Measurements from ENCODE around the gene SLC35D1. TPM values are rescaled to one million over a fixed set of nuclear protein-coding genes. Genes with fewer than 3 reads are reported as not detected.

Gene SLC35D1
- total RNA-seq, 1 experiment from 2014 or later = 3.8 TPM

DNA sequence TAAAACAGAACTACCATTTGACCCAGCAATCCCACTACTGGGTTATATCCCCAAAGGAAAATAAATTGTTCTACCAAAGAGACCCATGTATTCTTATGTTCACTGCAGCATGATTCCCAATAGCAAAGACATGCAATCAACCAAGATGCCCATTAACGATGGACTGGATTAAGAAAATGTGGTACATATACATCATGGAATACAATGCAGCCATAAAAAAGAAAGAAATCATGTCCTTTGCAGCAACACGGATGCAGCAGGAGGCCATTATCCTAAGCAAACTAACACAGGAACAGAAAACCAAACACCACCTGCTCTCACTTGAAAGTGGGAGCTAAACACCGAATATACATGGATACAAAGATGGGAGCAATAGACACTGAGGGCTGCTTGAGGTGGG is 44.2 kb downstream of the SLC35D1 start:
- Histone ChIP-seq H3K23ac (ENCODE audit: insufficient read length, low read depth, low read length) (no peak overlapping the region), H3K4ac (ENCODE audit: low read depth, low read length) (no peak overlapping the region), H3T11ph (ENCODE audit: low read length) (no peak overlapping the region), H3K79me2 (ENCODE audit: insufficient read depth, low read length) (0 out of 2 replicates have a peak, but pooled peaks cover 2% of the 10 kb centered on the region), H3K9me3 (ENCODE audit: control insufficient read depth, low read depth, low read length) (no peaks in the 10 kb centered on the region), H3K27me3 (ENCODE audit: insufficient read depth, low read length) (no peaks in the 10 kb centered on the region), H2BK20ac (ENCODE audit: low read depth, low read length, poor library complexity, severe bottlenecking) (no peak overlapping the region), H4K91ac (ENCODE audit: insufficient read length, low read depth, low read length) (no peak overlapping the region), H4K8ac (replicated peaks; ENCODE audit: insufficient read length, low read depth, low read length) (no peak overlapping the region), H2BK120ac (ENCODE audit: low read depth, low read length, poor library complexity, severe bottlenecking) (no peak overlapping the region), H4K5ac (ENCODE audit: insufficient read length, low read depth, low read length) (no peak overlapping the region), H3K14ac (ENCODE audit: insufficient read depth, low read length) (no peak overlapping the region), H3K4me1 (ENCODE audit: insufficient read depth, low read length) (no peaks in the 10 kb centered on the region; the same call in 1 of the 2 replicates), H3K4me2 (ENCODE audit: insufficient read depth, insufficient read length, low read length) (no peak overlapping the region), H2AFZ (ENCODE audit: low read length) (no peak overlapping the region), H3K9ac (ENCODE audit: extremely low read depth, insufficient read length, low read length) (no peak overlapping the region), H2BK12ac (ENCODE audit: insufficient read length, low read depth, low read length) (no peak overlapping the region), H3K18ac (ENCODE audit: insufficient read length, low read depth, low read length) (no peak overlapping the region), H3K23me2 (ENCODE audit: insufficient read length, low read depth, low read length, poor library complexity, severe bottlenecking) (no peaks in the 10 kb centered on the region), H2AK5ac (ENCODE audit: insufficient read length, low read length) (no peak overlapping the region), H2BK15ac (ENCODE audit: low read depth, low read length) (no peak overlapping the region), H3K79me1 (ENCODE audit: insufficient read depth, low read depth, low read length, poor library complexity, severe bottlenecking) (no peaks in the 10 kb centered on the region), H3K27ac (ENCODE audit: insufficient read length, low read depth, low read length) (no peak overlapping the region), H3K56ac (ENCODE audit: insufficient read length, low read depth, low read length) (no peak overlapping the region), H4K20me1 (ENCODE audit: control insufficient read depth, insufficient read depth, insufficient read length) (no peaks in the 10 kb centered on the region), H2BK5ac (ENCODE audit: insufficient read length, low read length) (no peak overlapping the region)
- H3K4me1 Mint-ChIP-seq = peaks cover 0 to 4% of the 10 kb centered on the region in 2 experiments; a peak in 1 of 4 replicates
- no peak for DNase-seq
- TF ChIP-seq, protein P1, sequence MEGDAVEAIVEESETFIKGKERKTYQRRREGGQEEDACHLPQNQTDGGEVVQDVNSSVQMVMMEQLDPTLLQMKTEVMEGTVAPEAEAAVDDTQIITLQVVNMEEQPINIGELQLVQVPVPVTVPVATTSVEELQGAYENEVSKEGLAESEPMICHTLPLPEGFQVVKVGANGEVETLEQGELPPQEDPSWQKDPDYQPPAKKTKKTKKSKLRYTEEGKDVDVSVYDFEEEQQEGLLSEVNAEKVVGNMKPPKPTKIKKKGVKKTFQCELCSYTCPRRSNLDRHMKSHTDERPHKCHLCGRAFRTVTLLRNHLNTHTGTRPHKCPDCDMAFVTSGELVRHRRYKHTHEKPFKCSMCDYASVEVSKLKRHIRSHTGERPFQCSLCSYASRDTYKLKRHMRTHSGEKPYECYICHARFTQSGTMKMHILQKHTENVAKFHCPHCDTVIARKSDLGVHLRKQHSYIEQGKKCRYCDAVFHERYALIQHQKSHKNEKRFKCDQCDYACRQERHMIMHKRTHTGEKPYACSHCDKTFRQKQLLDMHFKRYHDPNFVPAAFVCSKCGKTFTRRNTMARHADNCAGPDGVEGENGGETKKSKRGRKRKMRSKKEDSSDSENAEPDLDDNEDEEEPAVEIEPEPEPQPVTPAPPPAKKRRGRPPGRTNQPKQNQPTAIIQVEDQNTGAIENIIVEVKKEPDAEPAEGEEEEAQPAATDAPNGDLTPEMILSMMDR (conservative IDR thresholded peaks at IDR 0.05) = no peak
- no peaks in the 10 kb centered on the region for H3K9me3 Mint-ChIP-seq
- no CpG with 5 or more reads among the region's 3 CpGs for WGBS (ENCODE audit: extremely low coverage, insufficient read length, low lambda C conversion rate)
- no peak overlapping the region for H3K27ac Mint-ChIP-seq
- no peaks in the 10 kb centered on the region for H3K27me3 Mint-ChIP-seq (ENCODE audit: low read depth)
- peaks cover 0 to 2% (median 0%) of the 10 kb centered on the region in 3 experiments; a peak in 3 of 7 replicates for H3K36me3 Mint-ChIP-seq (ENCODE audit: insufficient read depth in 1 of 3, low read depth in 3 of 3)
- H3K4me3 Mint-ChIP-seq = no peak overlapping the region
